IMR-90 (cell line): ENCODE measurements around the gene PARD6G. TPM values are rescaled to one million over a fixed set of nuclear protein-coding genes. Genes with fewer than 3 reads are reported as not detected.

Experiments used
- ATAC-seq: fragments of 200-7000 bp; cut with Tn5 transposase; 2 replicates; pipeline ENCODE4 v1.9.1; 2020; ENCODE audit warnings: low read depth, mild to moderate bottlenecking, moderate library complexity
- BruUV-seq: library from RNA; stranded (reverse); fragments of 400-500 nt; replicated peaks from 2 replicates; lab custom pipeline; 2021; lab: Mats Ljungman, UMichigan
- CTCF ChIA-PET: fragments of 300-600 bp; formaldehyde crosslinking; extraction: SDS; loops from one replicate; lab custom pipeline; 2021; ENCODE audit warnings: antibody characterized with exemption; lab: Yijun Ruan, JAX
- POLR2A ChIA-PET: fragments of 300-600 bp; sonication (Branson Sonifier 250); formaldehyde crosslinking; loops from one replicate; lab custom pipeline; 2022; ENCODE audit warnings: antibody characterized with exemption; ENCODE audit not compliant: unreplicated experiment; lab: Charles Lee
- DNase-seq: peaks from one replicate; pipeline ENCODE4 v3.0.0; 2013
- H2AFZ ChIP-seq: replicated peaks from 2 replicates; pipeline ENCODE3; 2013; ENCODE audit warnings: low read length, mild to moderate bottlenecking; ENCODE audit not compliant: poor library complexity
- H2AK5ac ChIP-seq: 2 replicates; pipeline ENCODE4 v1.6.1; 2013; ENCODE audit warnings: low read depth, low read length, inconsistent platforms
- H2AK9ac ChIP-seq: replicated peaks from 2 replicates; pipeline ENCODE3; 2013; ENCODE audit warnings: mild to moderate bottlenecking, low read depth, low read length, moderate library complexity; ENCODE audit not compliant: poor library complexity
- H2BK120ac ChIP-seq: 2 replicates; pipeline ENCODE4 v1.6.1; 2013; ENCODE audit warnings: low read depth, low read length, inconsistent platforms
- H2BK15ac ChIP-seq: 3 replicates; pipeline ENCODE4 v1.6.1; 2013; ENCODE audit warnings: low read depth, low read length, inconsistent platforms
- H2BK20ac ChIP-seq: 2 replicates; pipeline ENCODE4 v1.6.1; 2013; ENCODE audit warnings: low read depth, mild to moderate bottlenecking, inconsistent platforms, low read length, moderate library complexity
- H2BK5ac ChIP-seq: 2 replicates; pipeline ENCODE4 v1.6.1; 2013; ENCODE audit warnings: mild to moderate bottlenecking, low read depth, low read length, inconsistent platforms; ENCODE audit not compliant: poor library complexity, severe bottlenecking
- H3K14ac ChIP-seq: replicated peaks from 2 replicates; pipeline ENCODE4 v1.6.1; 2013; ENCODE audit warnings: low read depth, low read length, inconsistent platforms
- H3K18ac ChIP-seq: 2 replicates; pipeline ENCODE4 v1.6.1; 2013; ENCODE audit warnings: low read depth, low read length, control low read depth
- H3K23ac ChIP-seq: 2 replicates; pipeline ENCODE4 v1.6.1; 2013; ENCODE audit warnings: low read depth, low read length, inconsistent platforms
- H3K27ac ChIP-seq: 2 replicates; pipeline ENCODE4 v1.5.1; 2013; ENCODE audit warnings: mild to moderate bottlenecking, control low read depth, low read length; ENCODE audit not compliant: insufficient read depth
- H3K27me3 ChIP-seq: 2 replicates; pipeline ENCODE4 v1.6.1; 2013; ENCODE audit warnings: low read length; ENCODE audit not compliant: control insufficient read depth, insufficient read depth
- H3K36me3 ChIP-seq: 2 replicates; pipeline ENCODE4 v1.6.1; 2013; ENCODE audit warnings: low read length, mixed read lengths; ENCODE audit not compliant: control insufficient read depth, insufficient read depth
- H3K4ac ChIP-seq: 2 replicates; pipeline ENCODE4 v1.6.1; 2013; ENCODE audit warnings: low read depth, low read length, inconsistent platforms
- H3K4me1 ChIP-seq: 2 replicates; pipeline ENCODE4 v1.6.1; 2013; ENCODE audit warnings: low read length, mixed read lengths; ENCODE audit not compliant: control insufficient read depth, insufficient read depth
- H3K4me2 ChIP-seq: 2 replicates; pipeline ENCODE4 v1.6.1; 2013; ENCODE audit warnings: low read depth, mild to moderate bottlenecking, control low read depth, low read length, moderate library complexity
- H3K4me3 ChIP-seq: 2 replicates; pipeline ENCODE4 v1.5.1; 2013; ENCODE audit warnings: low read depth, mild to moderate bottlenecking, control low read depth, low read length, moderate library complexity; ENCODE audit not compliant: insufficient read depth
- H3K56ac ChIP-seq: 2 replicates; pipeline ENCODE4 v1.6.1; 2013; ENCODE audit warnings: low read length, inconsistent platforms; ENCODE audit not compliant: insufficient read depth; ENCODE audit errors: extremely low read depth
- H3K79me1 ChIP-seq, 2 experiments: 2 replicates each; pipeline ENCODE4 v1.6.1; 2013; ENCODE audit warnings: low read length in 2 of 2, inconsistent platforms in 1 of 2, low read depth in 1 of 2
- H3K9ac ChIP-seq: 2 replicates; pipeline ENCODE4 v1.6.1; 2013; ENCODE audit warnings: low read depth, low read length, control low read depth
- H3K9me1 ChIP-seq: 2 replicates; pipeline ENCODE4 v1.6.1; 2013; ENCODE audit warnings: low read length, inconsistent platforms; ENCODE audit not compliant: insufficient read depth
- H3K9me3 ChIP-seq: 2 replicates; pipeline ENCODE4 v1.6.1; 2013; ENCODE audit warnings: low read length; ENCODE audit not compliant: control insufficient read depth, insufficient read depth
- H4K20me1 ChIP-seq: 2 replicates; pipeline ENCODE4 v1.6.1; 2013; ENCODE audit warnings: low read length, inconsistent platforms; ENCODE audit not compliant: insufficient read depth
- H4K5ac ChIP-seq: 2 replicates; pipeline ENCODE4 v1.6.1; 2013; ENCODE audit warnings: mild to moderate bottlenecking, low read depth, low read length, control low read depth
- H4K8ac ChIP-seq, 2 experiments: 2 replicates each; pipeline ENCODE4 v1.6.1; 2013; ENCODE audit warnings: low read depth in 2 of 2, low read length in 2 of 2, control low read depth in 1 of 2, inconsistent platforms in 1 of 2
- H4K91ac ChIP-seq: 2 replicates; pipeline ENCODE4 v1.6.1; 2013; ENCODE audit warnings: low read depth, low read length, inconsistent platforms; ENCODE audit not compliant: insufficient read depth
- BHLHE40 ChIP-seq: fragments of 150-350 bp; IDR thresholded peaks from 2 replicates; pipeline ENCODE4 v1.6.1; 2016; ENCODE audit warnings: mild to moderate bottlenecking, low read depth, low read length
- CEBPB ChIP-seq: IDR thresholded peaks from 2 replicates; pipeline ENCODE4 v1.6.1; 2012; ENCODE audit warnings: low read depth, low read length, improper control_type of control experiment
- CHD1 ChIP-seq: IDR thresholded peaks from 2 replicates; pipeline ENCODE4 v1.6.1; 2012; ENCODE audit warnings: low read depth, low read length, improper control_type of control experiment
- CTCF ChIP-seq: conservative IDR thresholded peaks from 2 replicates; pipeline ENCODE4 v1.5.1; 2012; ENCODE audit warnings: mild to moderate bottlenecking, low read depth, low read length, improper control_type of control experiment
- ELK1 ChIP-seq: fragments of 150-350 bp; IDR thresholded peaks from 2 replicates; pipeline ENCODE4 v1.6.1; 2016; ENCODE audit warnings: low read depth, mild to moderate bottlenecking, low read length, moderate library complexity, borderline replicate concordance
- FOS ChIP-seq: fragments of 150-350 bp; IDR thresholded peaks from 2 replicates; pipeline ENCODE4 v1.6.1; 2016; ENCODE audit warnings: low read depth, low read length
- MAFK ChIP-seq: IDR thresholded peaks from 2 replicates; pipeline ENCODE4 v1.6.1; 2012; ENCODE audit warnings: low read depth, low read length, improper control_type of control experiment
- MAZ ChIP-seq: IDR thresholded peaks from 2 replicates; pipeline ENCODE4 v1.6.1; 2012; ENCODE audit warnings: low read depth, mild to moderate bottlenecking, low read length, improper control_type of control experiment, moderate library complexity, borderline replicate concordance
- MXI1 ChIP-seq: IDR thresholded peaks from 2 replicates; pipeline ENCODE4 v1.6.1; 2012; ENCODE audit warnings: low read depth, mild to moderate bottlenecking, low read length, moderate library complexity, borderline replicate concordance
- NFE2L2 ChIP-seq: fragments of 150-350 bp; IDR thresholded peaks from 2 replicates; pipeline ENCODE4 v1.6.1; 2016; ENCODE audit warnings: low read depth, mild to moderate bottlenecking, low read length
- POLR2A ChIP-seq: IDR thresholded peaks from 2 replicates; pipeline ENCODE4 v1.6.1; 2012; ENCODE audit warnings: mild to moderate bottlenecking, low read depth, low read length
- RCOR1 ChIP-seq: IDR thresholded peaks from 2 replicates; pipeline ENCODE4 v1.6.1; 2012; ENCODE audit warnings: mild to moderate bottlenecking, low read length, improper control_type of control experiment; ENCODE audit not compliant: insufficient replicate concordance
- SMC3 ChIP-seq: fragments of 150-350 bp; IDR thresholded peaks from 2 replicates; pipeline ENCODE4 v1.6.1; 2016; ENCODE audit warnings: low read depth, mild to moderate bottlenecking, antibody characterized with exemption, low read length, moderate library complexity
- USF2 ChIP-seq: fragments of 150-350 bp; IDR thresholded peaks from 2 replicates; pipeline ENCODE4 v1.6.1; 2017; ENCODE audit warnings: mild to moderate bottlenecking, antibody characterized with exemption, low read length, low read depth
- WGBS, 2 experiments: methylation state at CpG; one replicate each; pipeline versions ENCODE4 v1.1.5 to v1.1.7; 2013; ENCODE audit warnings: missing lambda C conversion rate in 2 of 2; ENCODE audit not compliant: insufficient read length in 1 of 2; ENCODE audit errors: extremely low coverage in 2 of 2; 5-methylcytosine and 5-hydroxymethylcytosine counted together
- dilution Hi-C: fragments of 300-500 bp; cut with HindIII; formaldehyde crosslinking; loops from one replicate; pipeline ENCODE4 v1.14.3; 2018; ENCODE audit warnings: low sequenced_read_pairs; ENCODE audit not compliant: unreplicated experiment
- in situ Hi-C: fragments of 300-500 bp; cut with MboI; formaldehyde crosslinking; loops from 3 replicates; pipeline ENCODE4 v1.14.3; 2019; ENCODE audit warnings: low sequenced_read_pairs, inconsistent platforms, mixed read lengths
- intact Hi-C: fragments of 100-400 bp; cut with micrococcal nuclease; formaldehyde crosslinking; loops from 2 replicates; pipeline ENCODE4 v1.10.0; 2022
- polyA plus RNA-seq, 3 experiments: library from polyadenylated mRNA; depleted of rRNA; stranded (reverse); fragments of >200 nt; gene quantifications; 2 replicates each; pipeline ENCODE4 v1.2.3, GENCODE V29; 2012; ENCODE audit warnings: low replicate concordance in 1 of 3
- total RNA-seq: library from RNA; depleted of rRNA; stranded (reverse); fragments of >200 nt; gene quantifications from 2 replicates; pipeline ENCODE4 v1.2.3, GENCODE V29; 2012

PARD6G gene
- total and polyA plus RNA-seq, 2 of the 4 experiments (the other 2 are of a cell fraction) = 2.5 to 4.6 TPM

GRCh38 chr18:80137137-80137536 lies 110.2 kb downstream of the PARD6G start:
- no peaks in the 10 kb centered on the region for H3K9me3 ChIP-seq
- no TSS peak for BruUV-seq
- dilution Hi-C loops = no loop called here

More at GRCh38 chr18:80137137-80137536, 110.2 kb downstream of the PARD6G start:
- H2BK5ac ChIP-seq = no peak overlapping the region
- no peak overlapping the region for H2BK15ac ChIP-seq
- H3K23ac ChIP-seq = no peak overlapping the region
- H3K4me2 ChIP-seq = no peak overlapping the region
- no peaks in the 10 kb centered on the region; the same call in 1 of the 2 replicates for H4K20me1 ChIP-seq
- H3K18ac ChIP-seq = no peak overlapping the region
- H3K4me1 ChIP-seq = no peaks in the 10 kb centered on the region
- H4K8ac ChIP-seq = no peak overlapping the region
- TF ChIP-seq CHD1 (no peak), CTCF (no peak), SMC3 (no peak), NFE2L2 (no peak), POLR2A (no peak), MAZ (no peak), MAFK (no peak), BHLHE40 (no peak), MXI1 (no peak), CEBPB (no peak), RCOR1 (no peak), ELK1 (no peak), FOS (no peak), USF2 (no peak)
- no peak overlapping the region for H2BK120ac ChIP-seq
- peaks cover 13% of the 10 kb centered on the region for H3K9me1 ChIP-seq
- H2AK9ac ChIP-seq = no peak overlapping the region
- H3K36me3 ChIP-seq = peaks cover 44% of the 10 kb centered on the region
- no peak overlapping the region for H4K5ac ChIP-seq
- H3K27me3 ChIP-seq = no peaks in the 10 kb centered on the region
- DNase-seq (no peak), ATAC-seq (no peak)
- H3K4me3 ChIP-seq = no peak overlapping the region
- in situ Hi-C loops (no loop called here), intact Hi-C loops (no loop called here)
- peaks cover 44 to 54% of the 10 kb centered on the region in 2 experiments for H3K79me1 ChIP-seq
- H2BK20ac ChIP-seq = no peak overlapping the region
- 97% methylated on average over 13 of the region's 14 CpGs; no CpG with 5 or more reads in 1 of the 2 experiments for WGBS, 2 experiments
- no peak overlapping the region for H3K9ac ChIP-seq
- H2AFZ ChIP-seq = no peak overlapping the region
- no peak overlapping the region for H3K4ac ChIP-seq
- ChIA-PET POLR2A (interaction anchor here (0.5 kb wide), 1 partner anchor 10 kb away, joined by 3 read pairs; no protein-coding TSS in a partner anchor), CTCF (no interaction called here)
- no peak overlapping the region for H3K14ac ChIP-seq
- no peak overlapping the region for H3K27ac ChIP-seq
- H3K56ac ChIP-seq = no peak overlapping the region
- H2AK5ac ChIP-seq = no peak overlapping the region
- no peak overlapping the region for H4K91ac ChIP-seq
